Activated CD4-positive, alpha-beta T cell treated with anti-CD3 and anti-CD28 coated beads for 36 hours (primary cell): ENCODE data around the gene ALX4. TPM values are rescaled to one million over a fixed set of nuclear protein-coding genes. Genes with fewer than 3 reads are reported as not detected.

Experiments used
- ATAC-seq: fragments of 200-7000 bp; cut with Tn5 transposase; one replicate; pipeline ENCODE4 v1.10.0; 2021; ENCODE audit warnings: mild to moderate bottlenecking, moderate library complexity
- CTCF ChIA-PET: fragments of 350-600 bp; sonication (Branson Sonifier 250); formaldehyde crosslinking; loops from one replicate; lab custom pipeline; 2021; ENCODE audit warnings: antibody characterized with exemption; lab: Charles Lee
- POLR2A ChIA-PET: fragments of 350-600 bp; sonication (Branson Sonifier 250); formaldehyde crosslinking; loops from one replicate; lab custom pipeline; 2021; ENCODE audit warnings: antibody characterized with exemption, inconsistent platforms; lab: Charles Lee
- DNase-seq: peaks from one replicate; pipeline ENCODE4 v3.0.0-alpha.2; 2020
- H3K27ac Mint-ChIP-seq: one replicate; pipeline ENCODE4 v1.8.0; 2021; ENCODE audit warnings: mixed read lengths
- H3K27me3 Mint-ChIP-seq: one replicate; pipeline ENCODE4 v1.8.0; 2021; ENCODE audit warnings: mixed read lengths
- H3K36me3 Mint-ChIP-seq: one replicate; pipeline ENCODE4 v1.8.0; 2021; ENCODE audit warnings: low read depth, mixed read lengths
- H3K4me1 Mint-ChIP-seq: one replicate; pipeline ENCODE4 v1.8.0; 2021; ENCODE audit warnings: mixed read lengths
- H3K4me3 Mint-ChIP-seq: one replicate; pipeline ENCODE4 v1.8.0; 2021; ENCODE audit warnings: mild to moderate bottlenecking, moderate library complexity, mixed read lengths
- H3K9me3 Mint-ChIP-seq: one replicate; pipeline ENCODE4 v1.8.0; 2021; ENCODE audit warnings: low read depth, mixed read lengths
- intact Hi-C, 2 experiments: fragments of 100-400 bp; cut with DNase I in 1 of 2; cut with micrococcal nuclease in 1 of 2; formaldehyde crosslinking; loops; one replicate each; pipeline versions ENCODE4 v1.14.2 to v1.15.1; 2022 to 2024; cut with DNase I, micrococcal nuclease
- total RNA-seq, 2 experiments: library from RNA; stranded (reverse); gene quantifications; one replicate each; pipeline ENCODE4 v1.2.3, GENCODE V29; 2021

The ALX4 gene
- total RNA-seq = not detected

DNA sequence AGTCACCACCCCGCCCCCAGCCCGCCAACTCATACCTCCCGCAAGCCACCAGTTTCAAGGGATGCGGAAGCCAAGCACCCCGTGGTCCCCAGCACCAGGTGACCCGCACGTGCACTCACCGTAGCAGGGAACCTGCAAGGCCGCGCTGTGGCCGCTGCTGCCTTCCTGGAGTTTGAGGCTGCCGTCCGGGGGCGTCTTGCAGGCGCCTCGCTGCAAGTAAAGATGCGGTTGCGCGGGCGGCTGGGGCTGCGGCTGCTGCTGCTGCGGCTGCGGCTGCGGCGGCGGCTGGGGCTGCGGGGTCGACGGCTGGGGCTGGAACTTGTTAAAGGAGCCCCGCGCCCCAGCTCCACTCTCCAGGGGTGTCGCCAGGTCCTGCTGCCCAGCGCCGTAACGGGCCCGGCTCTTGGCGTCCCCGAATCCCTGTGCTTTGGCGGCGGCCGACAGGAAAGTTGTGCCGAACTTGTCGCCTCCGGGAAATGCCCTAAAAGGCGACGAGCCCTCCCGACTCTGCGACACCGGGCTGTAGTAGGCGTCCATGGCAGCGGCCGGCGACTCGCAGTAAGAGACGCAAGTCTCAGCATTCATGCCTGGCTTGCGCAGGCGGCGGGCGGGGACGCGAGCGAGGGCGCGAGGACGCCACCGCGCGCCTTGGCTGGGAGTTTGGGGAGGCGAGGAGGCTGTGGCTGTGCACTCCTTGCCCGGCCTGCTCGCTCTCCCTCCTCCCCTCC is at the start of gene ALX4:
Gene ALX4, minus strand, starts transcription at position 662 of the 728 bp plus-strand sequence. Its CDS starts 77 bp downstream, at position 585.
- POLR2A ChIA-PET = no interaction called here
- intact Hi-C loops = loop anchor here in 1 of 2 experiments (5.0 to 10.0 kb wide), 2 partner anchors 365 to 732 kb away; partner anchors contain the start of gene C11orf96
- Mint-ChIP-seq H3K4me3 (no peak within 1 kb of the TSS), H3K27me3 (peaks cover 78% of the 10 kb centered on the region), H3K9me3 (no peaks in the 10 kb centered on the region), H3K36me3 (no peaks in the 10 kb centered on the region), H3K27ac (no peak within 1 kb of the TSS), H3K4me1 (peaks cover 23% of the 10 kb centered on the region)
- DNase-seq (peak; percentile 69), ATAC-seq (peak; percentile 32)
- CTCF ChIA-PET = no interaction called here

DNA sequence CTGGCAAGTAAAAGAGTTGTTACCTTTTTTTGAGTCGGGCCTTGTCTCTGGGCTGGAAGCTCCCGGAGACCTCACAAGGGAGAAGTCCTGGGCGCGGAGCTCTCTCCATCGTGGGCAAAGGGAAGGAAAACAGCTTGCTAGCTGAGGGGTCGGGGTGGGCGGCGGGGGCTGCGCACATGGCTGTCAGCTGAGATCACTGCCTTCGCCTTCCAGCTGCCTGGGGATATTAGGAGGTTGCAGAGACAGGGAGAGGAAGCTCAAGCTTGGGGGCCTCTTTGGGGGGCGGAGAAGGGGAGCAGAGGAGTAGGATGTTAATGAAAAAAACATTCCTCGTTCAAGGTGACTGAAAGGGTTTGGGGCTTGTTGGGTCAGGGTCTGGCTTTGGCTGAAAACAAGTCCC is 49.2 kb upstream of the ALX4 start:
- CTCF ChIA-PET = no interaction called here
- POLR2A ChIA-PET = no interaction called here

DNA sequence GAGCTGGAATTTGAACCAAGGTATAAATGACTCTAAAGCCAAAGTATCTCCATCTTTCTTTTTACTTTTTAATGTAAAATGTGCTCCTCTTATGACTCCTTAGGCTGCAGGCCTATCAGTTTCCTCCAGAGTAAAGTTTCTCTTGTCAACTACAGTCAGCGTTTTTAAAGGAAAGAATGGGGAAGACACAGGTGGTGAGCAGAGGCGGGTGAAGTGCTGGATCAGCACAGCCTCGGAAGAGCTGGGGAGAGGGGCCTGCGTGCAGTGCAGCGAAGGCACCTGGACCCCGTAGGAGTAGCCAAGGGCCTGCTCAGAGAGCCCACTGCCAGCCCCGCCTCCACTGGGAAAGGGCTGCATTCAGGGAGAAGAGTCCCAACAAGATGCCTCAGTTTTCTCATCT is 48.8 kb upstream of the ALX4 start:
- no peaks in the 10 kb centered on the region for H3K9me3 Mint-ChIP-seq
- DNase-seq = no peak
- no peak overlapping the region for H3K4me3 Mint-ChIP-seq
- H3K4me1 Mint-ChIP-seq = no peaks in the 10 kb centered on the region
- no peak for ATAC-seq
- intact Hi-C loops = no loop called here
- H3K27ac Mint-ChIP-seq = no peak overlapping the region
- ChIA-PET CTCF (no interaction called here), POLR2A (no interaction called here)
- peaks cover 14% of the 10 kb centered on the region for H3K27me3 Mint-ChIP-seq
- H3K36me3 Mint-ChIP-seq = no peaks in the 10 kb centered on the region

More for the DNA sequence above, 49.2 kb upstream of the ALX4 start:
- no peak overlapping the region for H3K4me3 Mint-ChIP-seq
- no peaks in the 10 kb centered on the region for H3K9me3 Mint-ChIP-seq
- no peak for ATAC-seq
- H3K36me3 Mint-ChIP-seq = no peaks in the 10 kb centered on the region
- intact Hi-C loops = no loop called here
- no peak for DNase-seq
- H3K4me1 Mint-ChIP-seq = no peaks in the 10 kb centered on the region
- H3K27me3 Mint-ChIP-seq = peaks cover 13% of the 10 kb centered on the region
- no peak overlapping the region for H3K27ac Mint-ChIP-seq

DNA sequence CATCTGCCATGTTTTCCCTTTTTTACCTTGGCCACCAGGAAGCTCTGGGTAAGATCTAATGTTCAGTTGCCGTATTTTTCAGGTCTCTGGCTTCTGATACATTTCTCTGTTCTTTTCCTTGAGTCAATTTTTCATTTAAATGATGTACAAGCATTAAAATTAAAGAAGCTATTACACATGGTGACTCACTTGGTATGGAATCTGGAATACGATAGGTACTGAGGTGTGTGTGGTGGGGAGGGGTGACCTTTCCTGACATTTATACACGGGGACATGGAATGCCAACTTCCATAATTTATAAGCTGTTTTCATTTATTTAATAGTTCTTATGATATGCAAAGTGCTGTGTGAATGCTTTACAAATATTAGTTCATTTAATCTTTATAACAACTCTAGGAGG is 47.8 kb upstream of the ALX4 start:
- no peak overlapping the region for H3K27ac Mint-ChIP-seq
- no peaks in the 10 kb centered on the region for H3K9me3 Mint-ChIP-seq
- ATAC-seq = no peak
- ChIA-PET CTCF (no interaction called here), POLR2A (no interaction called here)
- H3K4me3 Mint-ChIP-seq = no peak overlapping the region
- H3K27me3 Mint-ChIP-seq = peaks cover 12% of the 10 kb centered on the region
- H3K4me1 Mint-ChIP-seq = no peaks in the 10 kb centered on the region
- no peaks in the 10 kb centered on the region for H3K36me3 Mint-ChIP-seq
- no peak for DNase-seq
- intact Hi-C loops = no loop called here

DNA sequence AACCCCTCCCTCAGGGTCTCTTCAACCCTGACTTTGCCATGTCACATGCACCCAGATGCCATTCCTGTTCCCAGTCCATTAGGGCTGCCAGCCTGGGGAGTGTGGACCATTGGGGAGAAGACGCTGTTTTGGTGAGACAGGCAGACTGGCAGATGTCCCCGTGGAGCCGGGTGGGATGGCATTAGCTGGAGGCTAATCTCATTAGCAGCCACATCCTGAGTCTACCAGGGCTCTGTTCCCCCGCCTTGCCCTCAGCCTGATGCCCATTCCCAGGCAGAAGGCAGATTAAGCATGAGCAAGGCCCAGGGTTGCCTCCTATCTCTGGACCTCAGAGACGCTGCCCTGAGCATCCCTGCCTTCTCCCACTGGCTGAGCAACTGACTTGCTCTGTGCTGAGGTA is 46.4 kb upstream of the ALX4 start:
- ChIA-PET POLR2A (no interaction called here), CTCF (no interaction called here)
- ATAC-seq (no peak), DNase-seq (no peak)
- no peak overlapping the region for H3K4me3 Mint-ChIP-seq
- intact Hi-C loops = no loop called here
- no peaks in the 10 kb centered on the region for H3K4me1 Mint-ChIP-seq
- H3K36me3 Mint-ChIP-seq = no peaks in the 10 kb centered on the region
- no peak overlapping the region for H3K27ac Mint-ChIP-seq
- no peaks in the 10 kb centered on the region for H3K9me3 Mint-ChIP-seq
- peaks cover 17% of the 10 kb centered on the region for H3K27me3 Mint-ChIP-seq

GRCh38 chr11:44351898-44352498 is 42.1 kb upstream of the ALX4 start:
- no peak overlapping the region for H3K4me3 Mint-ChIP-seq
- H3K27me3 Mint-ChIP-seq = peaks cover 19% of the 10 kb centered on the region
- intact Hi-C loops = loop anchor here in 1 of 2 experiments (5.0 kb wide), 1 partner anchor 185 kb away; no protein-coding TSS in a partner anchor
- no peaks in the 10 kb centered on the region for H3K9me3 Mint-ChIP-seq
- CTCF ChIA-PET = no interaction called here
- DNase-seq (no peak), ATAC-seq (no peak)
- no peaks in the 10 kb centered on the region for H3K4me1 Mint-ChIP-seq
- H3K36me3 Mint-ChIP-seq = no peaks in the 10 kb centered on the region
- H3K27ac Mint-ChIP-seq = no peak overlapping the region
- POLR2A ChIA-PET = no interaction called here

GRCh38 chr11:44351006-44351660 is 41.2 kb upstream of the ALX4 start:
- peaks cover 19% of the 10 kb centered on the region for H3K27me3 Mint-ChIP-seq
- intact Hi-C loops = loop anchor here in 1 of 2 experiments (5.0 kb wide), 1 partner anchor 186 kb away; no protein-coding TSS in a partner anchor
- no peaks in the 10 kb centered on the region for H3K4me1 Mint-ChIP-seq
- no peak for ATAC-seq
- H3K4me3 Mint-ChIP-seq = no peak overlapping the region
- ChIA-PET CTCF (no interaction called here), POLR2A (no interaction called here)
- DNase-seq = no peak
- no peaks in the 10 kb centered on the region for H3K9me3 Mint-ChIP-seq
- H3K36me3 Mint-ChIP-seq = no peaks in the 10 kb centered on the region
- no peak overlapping the region for H3K27ac Mint-ChIP-seq

GRCh38 chr11:44349328-44349727 is 39.4 kb upstream of the ALX4 start:
- Mint-ChIP-seq H3K27me3 (peaks cover 19% of the 10 kb centered on the region), H3K4me1 (no peaks in the 10 kb centered on the region), H3K27ac (no peak overlapping the region), H3K4me3 (no peak overlapping the region), H3K9me3 (no peaks in the 10 kb centered on the region), H3K36me3 (no peaks in the 10 kb centered on the region)
- POLR2A ChIA-PET = no interaction called here
- ATAC-seq (no peak), DNase-seq (no peak)
- CTCF ChIA-PET = no interaction called here
- intact Hi-C loops = no loop called here

GRCh38 chr11:44348721-44349120 is 38.8 kb upstream of the ALX4 start:
- ChIA-PET CTCF (no interaction called here), POLR2A (no interaction called here)
- H3K27me3 Mint-ChIP-seq = peaks cover 16% of the 10 kb centered on the region
- H3K27ac Mint-ChIP-seq = no peak overlapping the region
- intact Hi-C loops = no loop called here
- no peak for DNase-seq
- ATAC-seq = no peak
- no peak overlapping the region for H3K4me3 Mint-ChIP-seq
- no peaks in the 10 kb centered on the region for H3K36me3 Mint-ChIP-seq
- no peaks in the 10 kb centered on the region for H3K9me3 Mint-ChIP-seq
- H3K4me1 Mint-ChIP-seq = no peaks in the 10 kb centered on the region

- H3K4me1 Mint-ChIP-seq = no peaks in the 10 kb centered on the region
- no peak for DNase-seq
- H3K9me3 Mint-ChIP-seq = no peaks in the 10 kb centered on the region
- ChIA-PET CTCF (interaction anchor here (0.5 to 0.9 kb wide), 2 partner anchors 34 to 579 kb away, joined by 4 to 5 read pairs; no protein-coding TSS in a partner anchor), POLR2A (no interaction called here)
- intact Hi-C loops = no loop called here
- no peaks in the 10 kb centered on the region for H3K36me3 Mint-ChIP-seq
- H3K4me3 Mint-ChIP-seq = no peak overlapping the region
- ATAC-seq = no peak
- H3K27ac Mint-ChIP-seq = no peak overlapping the region
- H3K27me3 Mint-ChIP-seq = peaks cover 16% of the 10 kb centered on the region
Observed at GRCh38 chr11:44348114-44348513, 38.2 kb upstream of the ALX4 start.

DNA sequence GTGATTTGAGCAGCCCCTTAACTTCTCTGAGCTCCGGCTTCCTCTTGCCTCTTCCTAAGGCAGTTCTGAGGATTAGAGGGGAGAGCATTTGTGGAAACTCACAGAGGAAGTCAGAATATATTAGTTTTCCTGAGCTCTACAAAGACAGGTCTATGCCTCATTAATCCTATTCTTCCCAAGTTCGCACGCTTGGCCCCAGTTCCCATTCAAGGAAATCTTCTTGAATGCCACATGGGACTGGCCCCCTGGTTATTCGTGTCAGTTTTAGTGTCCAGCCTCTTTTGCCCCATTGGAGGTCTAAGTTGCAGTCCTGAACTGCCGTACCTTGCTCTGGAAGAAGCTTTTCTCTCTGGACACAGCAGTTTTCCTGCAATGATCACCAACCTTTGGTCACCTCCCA is 37.6 kb upstream of the ALX4 start:
- no peaks in the 10 kb centered on the region for H3K4me1 Mint-ChIP-seq
- no peak overlapping the region for H3K27ac Mint-ChIP-seq
- ATAC-seq = no peak
- no peaks in the 10 kb centered on the region for H3K9me3 Mint-ChIP-seq
- CTCF ChIA-PET = interaction anchor here (0.5 to 0.9 kb wide), 3 partner anchors 31 to 580 kb away, joined by 3 to 5 read pairs (median 4); no protein-coding TSS in a partner anchor
- peaks cover 16% of the 10 kb centered on the region for H3K27me3 Mint-ChIP-seq
- H3K4me3 Mint-ChIP-seq = no peak overlapping the region
- no peaks in the 10 kb centered on the region for H3K36me3 Mint-ChIP-seq
- no peak for DNase-seq
- POLR2A ChIA-PET = no interaction called here
- intact Hi-C loops = no loop called here
